ENCODE results near the gene ESYT2. TPM values are rescaled to one million over a fixed set of nuclear protein-coding genes. Genes with fewer than 3 reads are reported as not detected.

Gene ESYT2
- total and polyA plus RNA-seq, 2 of the 4 experiments (the other 2 are of a cell fraction): 26.7 to 69.9 TPM

- ChIA-PET POLR2A (ENCODE audit: unreplicated experiment) (no interaction called here), CTCF (no interaction called here)
- ATAC-seq (ENCODE audit: low read depth) (no peak), DNase-seq (no peak)
- Histone ChIP-seq H2BK5ac (ENCODE audit: low read depth, low read length, poor library complexity, severe bottlenecking) (no peak overlapping the region), H3K27ac (ENCODE audit: insufficient read depth, low read length) (no peak overlapping the region), H2BK15ac (ENCODE audit: low read depth, low read length) (no peak overlapping the region), H3K14ac (replicated peaks; ENCODE audit: low read depth, low read length) (no peak overlapping the region), H3K56ac (ENCODE audit: extremely low read depth, insufficient read depth, low read length) (no peak overlapping the region), H3K4me2 (ENCODE audit: low read depth, low read length) (no peak overlapping the region), H4K8ac (ENCODE audit: low read depth in 2 of 2, low read length in 2 of 2) (no peak overlapping the region), H3K18ac (ENCODE audit: low read depth, low read length) (no peak overlapping the region), H3K9me1 (ENCODE audit: insufficient read depth, low read length) (peaks cover 9% of the 10 kb centered on the region; the same call in 1 of the 2 replicates), H2AFZ (replicated peaks; ENCODE audit: low read length, poor library complexity) (no peak overlapping the region), H2AK5ac (ENCODE audit: low read depth, low read length) (no peak overlapping the region), H4K5ac (ENCODE audit: low read depth, low read length) (no peak overlapping the region), H3K4me3 (ENCODE audit: insufficient read depth, low read depth, low read length) (no peak overlapping the region), H3K23ac (ENCODE audit: low read depth, low read length) (no peak overlapping the region), H2AK9ac (replicated peaks; ENCODE audit: low read depth, low read length, poor library complexity) (no peak overlapping the region), H3K4me1 (ENCODE audit: control insufficient read depth, insufficient read depth, low read length) (peaks cover 5% of the 10 kb centered on the region), H3K79me1 (ENCODE audit: low read depth in 1 of 2, low read length in 2 of 2) (peaks cover 32 to 63% of the 10 kb centered on the region in 2 experiments), H2BK20ac (ENCODE audit: low read depth, low read length) (no peak overlapping the region), H2BK120ac (ENCODE audit: low read depth, low read length) (no peak overlapping the region), H3K27me3 (ENCODE audit: control insufficient read depth, insufficient read depth, low read length) (no peaks in the 10 kb centered on the region), H4K20me1 (ENCODE audit: insufficient read depth, low read length) (no peaks in the 10 kb centered on the region), H3K9me3 (ENCODE audit: control insufficient read depth, insufficient read depth, low read length) (no peaks in the 10 kb centered on the region), H3K36me3 (ENCODE audit: control insufficient read depth, insufficient read depth, low read length) (no peaks in the 10 kb centered on the region), H3K9ac (ENCODE audit: low read depth, low read length) (no peak overlapping the region), H3K4ac (ENCODE audit: low read depth, low read length) (no peak overlapping the region), H4K91ac (ENCODE audit: insufficient read depth, low read depth, low read length) (no peak overlapping the region)
- WGBS, 2 experiments (ENCODE audit: extremely low coverage in 2 of 2, insufficient read length in 1 of 2): 100% methylated on average over 1 of the region's 11 CpGs; no CpG with 5 or more reads in 1 of the 2 experiments
- in situ Hi-C loops (cut with MboI; ENCODE audit: low sequenced_read_pairs): no loop called here
- no TSS peak for BruUV-seq (replicated peaks)
- dilution Hi-C loops (cut with HindIII; ENCODE audit: low sequenced_read_pairs, unreplicated experiment): no loop called here
- no peak for TF ChIP-seq CEBPB (IDR thresholded peaks at IDR 0.05; ENCODE audit: low read depth, low read length)
- no peak for TF ChIP-seq USF2 (IDR thresholded peaks at IDR 0.05; ENCODE audit: low read depth, low read length)
- TF ChIP-seq CHD1 (IDR thresholded peaks at IDR 0.05; ENCODE audit: low read depth, low read length): no peak
- no peak for TF ChIP-seq ELK1 (IDR thresholded peaks at IDR 0.05; ENCODE audit: borderline replicate concordance, low read depth, low read length)
- TF ChIP-seq BHLHE40 (IDR thresholded peaks at IDR 0.05; ENCODE audit: low read depth, low read length): no peak
- intact Hi-C loops (cut with micrococcal nuclease): no loop called here
Observed at GRCh38 chr7:158861936-158862704, 32.8 kb upstream of the ESYT2 start.
